ENCODE data around the gene PRRG3. TPM values are rescaled to one million over a fixed set of nuclear protein-coding genes. Genes with fewer than 3 reads are reported as not detected.

The PRRG3 gene
- total RNA-seq, 1 experiment from 2014 or later, result not detected

DNA sequence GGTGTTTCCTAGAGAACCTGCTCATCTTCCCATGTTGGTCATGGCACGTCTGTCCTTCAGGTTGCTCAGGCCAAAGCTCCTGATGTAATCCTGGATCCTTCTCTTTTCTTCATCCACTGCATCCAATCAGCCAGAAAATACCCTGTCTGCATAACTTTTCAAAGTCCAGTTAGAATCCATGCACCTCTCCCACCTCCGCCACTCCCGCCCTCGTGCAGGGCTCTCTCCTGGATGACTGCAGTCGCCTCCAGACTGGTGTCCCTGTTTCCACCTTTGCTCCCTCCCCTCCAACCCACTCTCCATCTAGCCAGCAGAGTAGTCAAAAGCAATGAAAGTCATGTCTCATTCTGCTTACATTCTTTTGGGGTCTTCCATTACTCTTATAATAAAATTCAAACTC, 55.3 kb downstream of the PRRG3 start:
- Histone ChIP-seq H3K9me3 (ENCODE audit: control insufficient read depth in 1 of 2, insufficient read depth in 1 of 2, low read depth in 1 of 2, low read length in 2 of 2) (no peaks in the 10 kb centered on the region), H3K4me1 (ENCODE audit: control insufficient read depth in 1 of 2, insufficient read depth in 2 of 2, low read length in 2 of 2) (peaks cover 4 to 7% of the 10 kb centered on the region in 2 experiments; a peak in 2 of 4 replicates), H3K4me3 (replicated peaks in 1 of 2; ENCODE audit: low read depth in 1 of 2, low read length in 2 of 2) (no peak overlapping the region), H3K4me2 (ENCODE audit: low read length) (no peak overlapping the region), H4K20me1 (ENCODE audit: insufficient read depth) (no peaks in the 10 kb centered on the region), H2AFZ (ENCODE audit: low read depth, low read length, poor library complexity, severe bottlenecking) (no peak overlapping the region), H3K27ac (ENCODE audit: low read depth, low read length) (no peak overlapping the region), H3K9me2 (ENCODE audit: insufficient read depth) (no peaks in the 10 kb centered on the region), H3K36me3 (ENCODE audit: control insufficient read depth in 1 of 2, insufficient read depth in 2 of 2, low read length in 2 of 2) (no peaks in the 10 kb centered on the region), H3K27me3 (ENCODE audit: insufficient read depth, low read length) (0 out of 2 replicates have a peak, but pooled peaks cover 2% of the 10 kb centered on the region), H3K9ac (ENCODE audit: low read length) (no peak overlapping the region), H3K79me2 (ENCODE audit: insufficient read depth, low read length) (no peaks in the 10 kb centered on the region)
- no peak for ATAC-seq
- intact Hi-C loops (cut with micrococcal nuclease), result loop anchor here (5.0 kb wide), 1 partner anchor 592 kb away; no protein-coding TSS in a partner anchor
- CTCF ChIA-PET, result interaction anchor here (1.2 to 1.5 kb wide), 2 partner anchors 882 to 1071 kb away, joined by 4 to 6 read pairs; no protein-coding TSS in a partner anchor
- BruUV-seq (replicated peaks), result no TSS peak
- no peak for DNase-seq (ENCODE audit: low read depth, low spot score)
- POLR2A ChIA-PET, result no interaction called here
- TF ChIP-seq SRF (IDR thresholded peaks at IDR 0.05; ENCODE audit: low read depth) (no peak), CBX3 (IDR thresholded peaks at IDR 0.05; ENCODE audit: low read depth) (no peak), ZNF274 (IDR thresholded peaks at IDR 0.05; ENCODE audit: low read depth, low read length) (no peak), CEBPB (IDR thresholded peaks at IDR 0.05; ENCODE audit: low read depth) (no peak), JUND (IDR thresholded peaks at IDR 0.05) (no peak), POLR2A (IDR thresholded peaks at IDR 0.05; ENCODE audit: borderline replicate concordance, extremely low read depth, insufficient read depth, insufficient read length) (no peak), ZFX (IDR thresholded peaks at IDR 0.05) (no peak), POLR2AphosphoS5 (IDR thresholded peaks at IDR 0.05; ENCODE audit: low read depth, low read length) (no peak), TCF7L2 (IDR thresholded peaks at IDR 0.05; ENCODE audit: borderline replicate concordance, extremely low read depth, insufficient read depth, insufficient read length) (no peak), FOSL1 (IDR thresholded peaks at IDR 0.05; ENCODE audit: low read depth) (no peak)
- TF ChIP-seq, protein P1, sequence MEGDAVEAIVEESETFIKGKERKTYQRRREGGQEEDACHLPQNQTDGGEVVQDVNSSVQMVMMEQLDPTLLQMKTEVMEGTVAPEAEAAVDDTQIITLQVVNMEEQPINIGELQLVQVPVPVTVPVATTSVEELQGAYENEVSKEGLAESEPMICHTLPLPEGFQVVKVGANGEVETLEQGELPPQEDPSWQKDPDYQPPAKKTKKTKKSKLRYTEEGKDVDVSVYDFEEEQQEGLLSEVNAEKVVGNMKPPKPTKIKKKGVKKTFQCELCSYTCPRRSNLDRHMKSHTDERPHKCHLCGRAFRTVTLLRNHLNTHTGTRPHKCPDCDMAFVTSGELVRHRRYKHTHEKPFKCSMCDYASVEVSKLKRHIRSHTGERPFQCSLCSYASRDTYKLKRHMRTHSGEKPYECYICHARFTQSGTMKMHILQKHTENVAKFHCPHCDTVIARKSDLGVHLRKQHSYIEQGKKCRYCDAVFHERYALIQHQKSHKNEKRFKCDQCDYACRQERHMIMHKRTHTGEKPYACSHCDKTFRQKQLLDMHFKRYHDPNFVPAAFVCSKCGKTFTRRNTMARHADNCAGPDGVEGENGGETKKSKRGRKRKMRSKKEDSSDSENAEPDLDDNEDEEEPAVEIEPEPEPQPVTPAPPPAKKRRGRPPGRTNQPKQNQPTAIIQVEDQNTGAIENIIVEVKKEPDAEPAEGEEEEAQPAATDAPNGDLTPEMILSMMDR (IDR thresholded peaks at IDR 0.05 in 2 of 3, conservative IDR thresholded peaks at IDR 0.05 in 1 of 3; ENCODE audit: borderline replicate concordance in 1 of 3, insufficient read depth in 1 of 3, low read depth in 2 of 3, low read length in 2 of 3), result no peak
- TF ChIP-seq, protein P2, sequence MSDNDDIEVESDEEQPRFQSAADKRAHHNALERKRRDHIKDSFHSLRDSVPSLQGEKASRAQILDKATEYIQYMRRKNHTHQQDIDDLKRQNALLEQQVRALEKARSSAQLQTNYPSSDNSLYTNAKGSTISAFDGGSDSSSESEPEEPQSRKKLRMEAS (IDR thresholded peaks at IDR 0.05), result no peak
- TF ChIP-seq, protein P3, sequence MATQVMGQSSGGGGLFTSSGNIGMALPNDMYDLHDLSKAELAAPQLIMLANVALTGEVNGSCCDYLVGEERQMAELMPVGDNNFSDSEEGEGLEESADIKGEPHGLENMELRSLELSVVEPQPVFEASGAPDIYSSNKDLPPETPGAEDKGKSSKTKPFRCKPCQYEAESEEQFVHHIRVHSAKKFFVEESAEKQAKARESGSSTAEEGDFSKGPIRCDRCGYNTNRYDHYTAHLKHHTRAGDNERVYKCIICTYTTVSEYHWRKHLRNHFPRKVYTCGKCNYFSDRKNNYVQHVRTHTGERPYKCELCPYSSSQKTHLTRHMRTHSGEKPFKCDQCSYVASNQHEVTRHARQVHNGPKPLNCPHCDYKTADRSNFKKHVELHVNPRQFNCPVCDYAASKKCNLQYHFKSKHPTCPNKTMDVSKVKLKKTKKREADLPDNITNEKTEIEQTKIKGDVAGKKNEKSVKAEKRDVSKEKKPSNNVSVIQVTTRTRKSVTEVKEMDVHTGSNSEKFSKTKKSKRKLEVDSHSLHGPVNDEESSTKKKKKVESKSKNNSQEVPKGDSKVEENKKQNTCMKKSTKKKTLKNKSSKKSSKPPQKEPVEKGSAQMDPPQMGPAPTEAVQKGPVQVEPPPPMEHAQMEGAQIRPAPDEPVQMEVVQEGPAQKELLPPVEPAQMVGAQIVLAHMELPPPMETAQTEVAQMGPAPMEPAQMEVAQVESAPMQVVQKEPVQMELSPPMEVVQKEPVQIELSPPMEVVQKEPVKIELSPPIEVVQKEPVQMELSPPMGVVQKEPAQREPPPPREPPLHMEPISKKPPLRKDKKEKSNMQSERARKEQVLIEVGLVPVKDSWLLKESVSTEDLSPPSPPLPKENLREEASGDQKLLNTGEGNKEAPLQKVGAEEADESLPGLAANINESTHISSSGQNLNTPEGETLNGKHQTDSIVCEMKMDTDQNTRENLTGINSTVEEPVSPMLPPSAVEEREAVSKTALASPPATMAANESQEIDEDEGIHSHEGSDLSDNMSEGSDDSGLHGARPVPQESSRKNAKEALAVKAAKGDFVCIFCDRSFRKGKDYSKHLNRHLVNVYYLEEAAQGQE (IDR thresholded peaks at IDR 0.05; ENCODE audit: low read depth), result no peak
- RAD21 ChIA-PET (ENCODE audit: low non-redundant PET in 1 of 2, low total read pairs in 2 of 2, uncharacterized antibody in 2 of 2, unreplicated experiment in 2 of 2), result no interaction called here
